H1 (cell line): ENCODE measurements around the gene ZNF311. TPM values are rescaled to one million over a fixed set of nuclear protein-coding genes. Genes with fewer than 3 reads are reported as not detected.
A peak's percentile ranks its signal among the peaks of the same experiment; 100 is the strongest.

ENCODE experiments used
- ASH2L ChIP-seq: fragments of 200-600, 300-600 bp; sonication (generic); IDR thresholded peaks from one replicate; pipeline ENCODE4 v1.7.1; 2017; ENCODE audit warnings: low read length
- CBX8 ChIP-seq: fragments of 300-800, 300-1000 bp; sonication (generic); IDR thresholded peaks from 2 replicates; pipeline ENCODE4 v1.7.1; 2016; ENCODE audit warnings: low read depth, low read length, borderline replicate concordance
- CTBP2 ChIP-seq: IDR thresholded peaks from 2 replicates; pipeline ENCODE4 v1.7.0; 2011; ENCODE audit warnings: borderline replicate concordance, mild to moderate bottlenecking, moderate library complexity, mixed read lengths, low read length; ENCODE audit not compliant: insufficient read depth, insufficient read length
- E2F6 ChIP-seq: IDR thresholded peaks from 2 replicates; pipeline ENCODE4 v1.6.1; 2012; ENCODE audit warnings: inconsistent platforms
- EGR1 ChIP-seq: IDR thresholded peaks from 2 replicates; pipeline ENCODE4 v1.6.1; 2011; ENCODE audit warnings: low read depth, low read length, borderline replicate concordance
- GABPA ChIP-seq: IDR thresholded peaks from 2 replicates; pipeline ENCODE4 v1.6.1; 2011; ENCODE audit warnings: mild to moderate bottlenecking, low read length, moderate library complexity, borderline replicate concordance; ENCODE audit not compliant: insufficient read depth
- MAX ChIP-seq: IDR thresholded peaks from 2 replicates; pipeline ENCODE4 v1.6.1; 2012; ENCODE audit warnings: inconsistent platforms
- POLR2A ChIP-seq, 2 experiments: IDR thresholded peaks; 1 replicate in 1 of 2; 2 replicates in 1 of 2; pipeline ENCODE4 v1.6.1; 2011; ENCODE audit warnings: low read depth in 2 of 2, low read length in 2 of 2, mild to moderate bottlenecking in 2 of 2; ENCODE audit errors: control extremely low read depth in 1 of 2
- POLR2AphosphoS5 ChIP-seq: IDR thresholded peaks from 2 replicates; pipeline ENCODE4 v1.6.1; 2011; ENCODE audit warnings: low read depth, low read length
- RNF2 ChIP-seq: fragments of 200-900, 300-1000 bp; sonication (generic); IDR thresholded peaks from 2 replicates; pipeline ENCODE4 v1.7.1; 2016; ENCODE audit warnings: borderline replicate concordance, low read depth, mild to moderate bottlenecking, antibody characterized with exemption, low read length; ENCODE audit not compliant: poor library complexity, severe bottlenecking; ENCODE audit errors: missing control alignments
- RXRA ChIP-seq: IDR thresholded peaks from 2 replicates; pipeline ENCODE4 v1.6.1; 2011; ENCODE audit warnings: low read depth, mild to moderate bottlenecking, low read length, moderate library complexity; ENCODE audit not compliant: insufficient read depth
- SIN3A ChIP-seq, 2 experiments: IDR thresholded peaks in 1 of 2; conservative IDR thresholded peaks in 1 of 2; 2 replicates each; pipeline ENCODE4 v1.6.1; 2011 to 2012; ENCODE audit warnings: low read length in 2 of 2, improper control_type of control experiment in 1 of 2, low read depth in 1 of 2, mild to moderate bottlenecking in 1 of 2
- SP1 ChIP-seq: IDR thresholded peaks from 2 replicates; pipeline ENCODE4 v1.6.1; 2011; ENCODE audit warnings: low read depth, low read length
- SP2 ChIP-seq: IDR thresholded peaks from 2 replicates; pipeline ENCODE4 v1.6.1; 2012; ENCODE audit warnings: mild to moderate bottlenecking, low read length, inconsistent platforms
- TAF1 ChIP-seq: IDR thresholded peaks from 2 replicates; pipeline ENCODE4 v1.6.1; 2011; ENCODE audit warnings: mild to moderate bottlenecking, low read depth, low read length
- TAF7 ChIP-seq: optimal IDR thresholded peaks from 2 replicates; pipeline ENCODE3; 2011; ENCODE audit warnings: low read depth, mild to moderate bottlenecking, inconsistent platforms, low read length, moderate library complexity, borderline replicate concordance
- USF2 ChIP-seq: IDR thresholded peaks from 2 replicates; pipeline ENCODE4 v1.6.1; 2011; ENCODE audit warnings: low read length, improper control_type of control experiment
- polyA plus RNA-seq, 7 experiments: library from polyadenylated mRNA; depleted of rRNA in 3 of 7; stranded (reverse) in 5 of 7; unstranded in 2 of 7; fragments of >200 nt in 5 of 7; fragments of 200-250 nt in 2 of 7; gene quantifications; 1 replicate in 5 of 7; 2 replicates in 1 of 7; 4 replicates in 1 of 7; pipeline versions ENCODE4 v1.2.1 to v1.2.3, GENCODE V29; 2011 to 2013; ENCODE audit warnings: missing spikeins in 2 of 7, mixed read lengths in 2 of 7
- total RNA-seq: library from RNA; stranded (reverse); fragmentation: NEBNext Ultra II Directional; extraction: Animal tissue kit (Norgen Biotek cat#: 25700); gene quantifications from 2 replicates; pipeline ENCODE4 v1.2.1, GENCODE V29; 2021

The ZNF311 gene
- total and polyA plus RNA-seq, 2 of the 8 experiments (the other 6 are each of a cell fraction or from before 2014, with no cell fraction given): 1.9 to 4.2 TPM

GRCh38 chr6:28985462-28986164, 19.5 kb downstream of the ZNF311 start (continued):
- TF ChIP-seq USF2: peak; percentile 50
- no peak for TF ChIP-seq RXRA
- TF ChIP-seq SIN3A (conservative IDR thresholded peaks at IDR 0.05 in 1 of 2, IDR thresholded peaks at IDR 0.05 in 1 of 2; ENCODE audit: low read depth in 1 of 2, low read length in 2 of 2): peak in 1 of 2 experiments; percentile 86; a peak in 2 of 4 replicates
- peak; percentile 85 for TF ChIP-seq E2F6
- TF ChIP-seq TAF7: peak; percentile 78
- peak; percentile 73 for TF ChIP-seq MAX
- TF ChIP-seq EGR1: peak; percentile 95
- TF ChIP-seq POLR2AphosphoS5: peak; percentile 89
- TF ChIP-seq CBX8: no peak
- peak; percentile 92 for TF ChIP-seq TAF1
- no peak for TF ChIP-seq GABPA
- TF ChIP-seq POLR2A (IDR thresholded peaks at IDR 0.05; ENCODE audit: control extremely low read depth in 1 of 2, low read depth in 2 of 2, low read length in 2 of 2): peak; percentile 74 to 86
- peak; percentile 53 for TF ChIP-seq ASH2L
- peak; percentile 97 for TF ChIP-seq SP2
- peak; percentile 88 for TF ChIP-seq SP1
- no peak for TF ChIP-seq CTBP2
- TF ChIP-seq RNF2: no peak
